HepG2 (cell line): Measurements from ENCODE around the gene TFEB. TPM values are rescaled to one million over a fixed set of nuclear protein-coding genes. Genes with fewer than 3 reads are reported as not detected.

ENCODE experiments used
- ATAC-seq: fragments of 200-7000 bp; cut with Tn5 transposase; 3 replicates; pipeline ENCODE4 v1.9.1; 2020; ENCODE audit warnings: mild to moderate bottlenecking, moderate library complexity
- BruUV-seq: library from RNA; stranded (reverse); fragments of 400-500 nt; replicated peaks from 2 replicates; lab custom pipeline; 2021; lab: Mats Ljungman, UMichigan
- CTCF ChIA-PET: fragments of 300-600 bp; formaldehyde crosslinking; extraction: SDS; loops from one replicate; lab custom pipeline; 2021; ENCODE audit warnings: low total read pairs, inconsistent platforms, low intra/inter-chr PET ratio; lab: Yijun Ruan, JAX
- POLR2A ChIA-PET: fragments of 350-600 bp; sonication (Branson Sonifier 250); formaldehyde crosslinking; loops from one replicate; lab custom pipeline; 2020; ENCODE audit warnings: antibody characterized with exemption, inconsistent platforms; lab: Yijun Ruan, JAX
- DNase-seq: peaks from one replicate; pipeline ENCODE4 v3.0.0-alpha.2; 2015; ENCODE audit warnings: low spot score
- FAIRE-seq: peaks from 3 replicates; lab custom pipeline; 2011; peaks lifted over from hg19 to GRCh38; lab: Jason Lieb, UNC
- H2AFZ ChIP-seq: one replicate; pipeline ENCODE4 v1.6.1; 2011; ENCODE audit warnings: low read length, inconsistent platforms
- H3K27ac ChIP-seq: fragments of 300-600 bp; 3 replicates; pipeline ENCODE4 v1.8.0; 2011; ENCODE audit warnings: mixed run types, mild to moderate bottlenecking, mixed read lengths, low read length, inconsistent platforms; ENCODE audit not compliant: insufficient read depth; ENCODE audit errors: extremely low read length
- H3K27me3 ChIP-seq, 2 experiments: fragments of 200-600 bp in 1 of 2; 2 replicates in 1 of 2; 3 replicates in 1 of 2; pipeline versions ENCODE4 v1.6.0 to v1.8.0; 2011; ENCODE audit warnings: low read length in 2 of 2, mild to moderate bottlenecking in 2 of 2, moderate library complexity in 2 of 2, inconsistent platforms in 1 of 2; ENCODE audit not compliant: insufficient read depth in 2 of 2, control insufficient read depth in 1 of 2
- H3K36me3 ChIP-seq, 2 experiments: fragments of 200-600 bp in 1 of 2; replicated peaks in 1 of 2; 2 replicates in 1 of 2; 3 replicates in 1 of 2; pipeline versions ENCODE4 v1.5.1 to v1.8.0; 2011; ENCODE audit warnings: low read length in 2 of 2, inconsistent platforms in 1 of 2; ENCODE audit not compliant: insufficient read depth in 2 of 2, control insufficient read depth in 1 of 2
- H3K4me1 ChIP-seq: 2 replicates; pipeline ENCODE4 v1.5.1; 2012; ENCODE audit warnings: low read length, inconsistent platforms; ENCODE audit not compliant: insufficient read depth
- H3K4me2 ChIP-seq: 2 replicates; pipeline ENCODE4 v1.6.0; 2011; ENCODE audit warnings: low read depth, low read length, inconsistent platforms
- H3K4me3 ChIP-seq, 3 experiments: fragments of 200-600 bp in 1 of 3; sonication (generic), shearing (Covaris generic) in 1 of 3; replicated peaks in 1 of 3; 2 replicates each; pipeline ENCODE4 v1.5.1; 2011 to 2016; ENCODE audit warnings: low read length in 3 of 3, inconsistent platforms in 2 of 3, low read depth in 2 of 3, mild to moderate bottlenecking in 2 of 3, control low read depth in 1 of 3, mixed read lengths in 1 of 3; ENCODE audit not compliant: insufficient read depth in 1 of 3
- H3K79me2 ChIP-seq: one replicate; pipeline ENCODE4 v1.6.1; 2011; ENCODE audit warnings: low read length, inconsistent platforms; ENCODE audit not compliant: insufficient read depth
- H3K9ac ChIP-seq: 2 replicates; pipeline ENCODE4 v1.6.0; 2011; ENCODE audit warnings: mild to moderate bottlenecking, low read depth, low read length, inconsistent platforms; ENCODE audit not compliant: insufficient read depth
- H3K9me3 ChIP-seq: 2 replicates; pipeline ENCODE4 v1.5.1; 2012; ENCODE audit warnings: mild to moderate bottlenecking, low read length
- H4K20me1 ChIP-seq: 2 replicates; pipeline ENCODE4 v1.6.0; 2011; ENCODE audit warnings: inconsistent platforms, mild to moderate bottlenecking, low read length, moderate library complexity; ENCODE audit not compliant: insufficient read depth
- DPF2 ChIP-seq: sonication (generic); formaldehyde crosslinking; IDR thresholded peaks from 2 replicates; pipeline ENCODE4 v1.4.0; 2020; ENCODE audit warnings: mild to moderate bottlenecking, low read depth, missing genetic modification reagents, borderline replicate concordance
- MYNN ChIP-seq: sonication (generic); formaldehyde crosslinking; IDR thresholded peaks from 2 replicates; pipeline ENCODE4 v1.4.0; 2020; ENCODE audit warnings: mild to moderate bottlenecking, low read depth, missing genetic modification reagents
- NR1H2 ChIP-seq: sonication (generic); formaldehyde crosslinking; IDR thresholded peaks from 2 replicates; pipeline ENCODE4 v1.8.1; 2022; ENCODE audit warnings: low read depth, missing genetic modification reagents, borderline replicate concordance
- PBX2 ChIP-seq: IDR thresholded peaks from 2 replicates; pipeline ENCODE4 v1.6.1; 2016; ENCODE audit warnings: control low read depth
- PTBP1 ChIP-seq: fragments of 200-400 bp; formaldehyde crosslinking; IDR thresholded peaks from 2 replicates; pipeline ENCODE4 v1.6.1; 2018; ENCODE audit warnings: low read length, low read depth; ENCODE audit not compliant: poor library complexity, severe bottlenecking
- RNF2 ChIP-seq: fragments of 450-650 bp; conservative IDR thresholded peaks from 2 replicates; pipeline ENCODE4 v1.6.1; 2016; ENCODE audit warnings: low read depth
- SNAPC2 ChIP-seq: sonication (generic); formaldehyde crosslinking; IDR thresholded peaks from 2 replicates; pipeline ENCODE4 v1.8.1; 2022; ENCODE audit warnings: mild to moderate bottlenecking, missing genetic modification reagents
- SPEN ChIP-seq: sonication (generic); formaldehyde crosslinking; IDR thresholded peaks from 2 replicates; pipeline ENCODE4 v1.5.1; 2020; ENCODE audit warnings: low read depth, mild to moderate bottlenecking, missing genetic modification reagents
- YEATS4 ChIP-seq: sonication (generic); formaldehyde crosslinking; IDR thresholded peaks from 2 replicates; pipeline ENCODE4 v1.4.0; 2020; ENCODE audit warnings: missing genetic modification reagents, borderline replicate concordance
- ZMYM3 ChIP-seq: sonication (generic); formaldehyde crosslinking; IDR thresholded peaks from 2 replicates; pipeline ENCODE4 v1.5.1; 2020; ENCODE audit warnings: mild to moderate bottlenecking, missing genetic modification reagents
- ZNF24 ChIP-seq: fragments of 450-650 bp; IDR thresholded peaks from 2 replicates; pipeline ENCODE4 v1.6.1; 2017; ENCODE audit warnings: antibody characterized with exemption, mild to moderate bottlenecking
- ZNF329 ChIP-seq: sonication (generic); formaldehyde crosslinking; IDR thresholded peaks from 2 replicates; pipeline ENCODE4 v1.9.0; 2021; ENCODE audit warnings: low read depth, mild to moderate bottlenecking, missing genetic modification reagents
- ZNF737 ChIP-seq: sonication (generic); formaldehyde crosslinking; IDR thresholded peaks from 2 replicates; pipeline ENCODE4 v1.5.0; 2020; ENCODE audit warnings: missing genetic modification reagents, mild to moderate bottlenecking, borderline replicate concordance
- ZNF839 ChIP-seq: sonication (generic); formaldehyde crosslinking; IDR thresholded peaks from 2 replicates; pipeline ENCODE4 v1.4.0; 2020; ENCODE audit warnings: missing genetic modification reagents, mild to moderate bottlenecking, borderline replicate concordance
- ZSCAN29 ChIP-seq: sonication (generic); formaldehyde crosslinking; conservative IDR thresholded peaks from 2 replicates; pipeline ENCODE4 v1.4.0; 2020; ENCODE audit warnings: mild to moderate bottlenecking, missing genetic modification reagents
- WGBS: methylation state at CpG from one replicate; pipeline ENCODE4 v1.1.6; 2017; ENCODE audit warnings: low lambda C conversion rate; 5-methylcytosine and 5-hydroxymethylcytosine counted together
- in situ Hi-C: cut with HindIII; loops from 2 replicates; pipeline ENCODE4 v1.10.0; 2017; ENCODE audit warnings: low pct_unique_long_range_greater_than_20kb; ENCODE audit not compliant: extremely low pct_ligation_motif_present
- intact Hi-C: fragments of 100-400 bp; cut with micrococcal nuclease; formaldehyde crosslinking; loops from one replicate; pipeline ENCODE4 v1.10.0; 2022; ENCODE audit not compliant: unreplicated experiment
- polyA plus RNA-seq, 8 experiments: library from polyadenylated mRNA; depleted of rRNA in 3 of 8; stranded (reverse) in 7 of 8; unstranded in 1 of 8; fragments of >200 nt; fragmentation: Illumina TruSeq in 4 of 8; extraction: Trizol in 4 of 8; gene quantifications; 2 replicates each; pipeline versions ENCODE4 v1.2.1 to v1.2.3, GENCODE V29; 2011 to 2016; ENCODE audit warnings: low read depth in 4 of 8, missing spikeins in 1 of 8, mixed read lengths in 1 of 8; ENCODE audit not compliant: insufficient read depth in 1 of 8
- total RNA-seq, 5 experiments: library from RNA; depleted of rRNA; stranded (reverse); fragments of >200 nt; fragmentation: Illumina TruSeq; extraction: Trizol; gene quantifications; 2 replicates each; pipeline ENCODE4 v1.2.3, GENCODE V29; 2016; ENCODE audit warnings: low read depth in 1 of 5
- TF ChIP-seq, protein P1 (sequence below): sonication (generic); formaldehyde crosslinking; IDR thresholded peaks from 2 replicates; pipeline ENCODE4 v1.5.0; 2020; ENCODE audit warnings: mild to moderate bottlenecking, low read depth, missing genetic modification reagents, borderline replicate concordance

Gene TFEB
- total and polyA plus RNA-seq, 2 of the 13 experiments (the other 11 are each of a cell fraction or from before 2014, with no cell fraction given), result 13.3 to 18.7 TPM

GRCh38 chr6:41650120-41650519 is 85.3 kb downstream of the TFEB start (continued):
- TF ChIP-seq RNF2, result no peak

DNA sequence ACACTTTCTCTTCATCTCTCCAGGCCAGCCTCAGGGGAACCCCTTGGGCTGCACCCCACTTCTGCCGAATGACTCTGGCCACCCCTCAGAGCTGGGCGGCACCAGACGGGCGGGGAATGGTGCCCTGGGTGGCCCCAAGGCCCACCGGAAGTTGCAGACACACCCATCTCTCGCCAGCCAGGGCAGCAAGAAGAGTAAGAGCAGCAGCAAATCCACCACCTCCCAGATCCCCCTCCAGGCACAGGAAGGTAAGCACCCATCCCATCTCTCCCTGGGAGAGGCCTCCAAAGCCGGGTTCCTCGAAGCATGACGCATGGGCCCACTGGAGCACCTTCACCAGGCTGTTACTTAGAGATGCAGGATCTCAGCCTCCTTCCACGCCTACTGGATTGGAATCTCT is 85.8 kb downstream of the TFEB start:
- TF ChIP-seq ZNF24, result no peak
- ChIA-PET CTCF (no interaction called here), POLR2A (no interaction called here)
- no peak overlapping the region for H3K27ac ChIP-seq
- H3K4me3 ChIP-seq, result no peak overlapping the region
- FAIRE-seq, result no peak
- ATAC-seq, result no peak
- no peaks in the 10 kb centered on the region for H4K20me1 ChIP-seq
- BruUV-seq, result no TSS peak
- no peak for DNase-seq
- no peaks in the 10 kb centered on the region for H3K36me3 ChIP-seq
- 60% methylated on average over 10 of the region's 10 CpGs for WGBS
- H3K27me3 ChIP-seq, result peaks cover 0 to 33% of the 10 kb centered on the region in 2 experiments; a peak in 4 of 5 replicates
- no peaks in the 10 kb centered on the region for H3K9me3 ChIP-seq
- H3K9ac ChIP-seq, result no peak overlapping the region
- H2AFZ ChIP-seq, result no peak overlapping the region
- no peaks in the 10 kb centered on the region for H3K79me2 ChIP-seq
- peaks cover 18% of the 10 kb centered on the region for H3K4me1 ChIP-seq
- intact Hi-C loops (no loop called here), in situ Hi-C loops (no loop called here)
- no peak overlapping the region for H3K4me2 ChIP-seq

DNA sequence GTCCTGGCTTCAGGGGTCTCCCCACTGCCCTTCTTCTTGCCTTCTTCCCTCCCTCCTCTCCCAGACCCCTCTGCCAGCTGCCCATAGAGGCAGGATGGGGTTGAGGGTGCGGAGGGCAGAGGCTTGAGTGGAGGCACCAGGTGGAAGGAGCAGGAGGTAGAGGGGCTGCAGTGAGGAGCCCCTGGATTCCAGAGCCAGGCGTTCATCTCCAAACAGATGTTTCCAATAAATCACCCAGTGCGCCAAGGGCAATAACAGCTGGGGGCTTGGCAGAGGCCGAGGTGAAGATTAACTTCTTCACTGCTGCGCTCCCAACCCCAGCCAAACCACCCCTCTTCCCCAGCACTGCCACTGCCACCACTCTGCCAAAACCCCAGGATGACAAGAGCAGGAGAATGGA is 86.5 kb downstream of the TFEB start:
- Histone ChIP-seq H3K9ac (no peak overlapping the region), H3K36me3 (no peaks in the 10 kb centered on the region), H3K9me3 (no peaks in the 10 kb centered on the region), H2AFZ (no peak overlapping the region), H3K4me2 (no peak overlapping the region), H3K79me2 (no peaks in the 10 kb centered on the region), H4K20me1 (no peaks in the 10 kb centered on the region), H3K27me3 (peaks cover 0 to 38% of the 10 kb centered on the region in 2 experiments; a peak in 4 of 5 replicates), H3K4me3 (no peak overlapping the region), H3K27ac (no peak overlapping the region), H3K4me1 (peaks cover 24% of the 10 kb centered on the region)
- 84% methylated on average over 5 of the region's 5 CpGs for WGBS
- ChIA-PET POLR2A (no interaction called here), CTCF (no interaction called here)
- DNase-seq (no peak), FAIRE-seq (no peak), ATAC-seq (no peak)
- no TSS peak for BruUV-seq
- intact Hi-C loops (no loop called here), in situ Hi-C loops (no loop called here)
- no peak for TF ChIP-seq PTBP1
- no peak for TF ChIP-seq ZMYM3 (CRISPR knock-in tag)
- TF ChIP-seq MYNN (CRISPR knock-in tag), result no peak
- TF ChIP-seq SNAPC2, result no peak
- no peak for TF ChIP-seq NR1H2 (CRISPR knock-in tag)
- TF ChIP-seq YEATS4, result no peak
- TF ChIP-seq SPEN, result no peak
- no peak for TF ChIP-seq DPF2
- TF ChIP-seq, protein P1, sequence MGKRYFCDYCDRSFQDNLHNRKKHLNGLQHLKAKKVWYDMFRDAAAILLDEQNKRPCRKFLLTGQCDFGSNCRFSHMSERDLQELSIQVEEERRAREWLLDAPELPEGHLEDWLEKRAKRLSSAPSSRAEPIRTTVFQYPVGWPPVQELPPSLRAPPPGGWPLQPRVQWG (CRISPR knock-in tag), result no peak
- TF ChIP-seq ZNF839 (CRISPR knock-in tag), result no peak
- TF ChIP-seq ZSCAN29 (CRISPR knock-in tag), result no peak
- no peak for TF ChIP-seq ZNF737 (CRISPR knock-in tag)
- no peak for TF ChIP-seq ZNF329
- TF ChIP-seq PBX2 (CRISPR knock-in tag), result no peak
